ENCODE data around the gene DCDC2B.

The DCDC2B gene

DNA sequence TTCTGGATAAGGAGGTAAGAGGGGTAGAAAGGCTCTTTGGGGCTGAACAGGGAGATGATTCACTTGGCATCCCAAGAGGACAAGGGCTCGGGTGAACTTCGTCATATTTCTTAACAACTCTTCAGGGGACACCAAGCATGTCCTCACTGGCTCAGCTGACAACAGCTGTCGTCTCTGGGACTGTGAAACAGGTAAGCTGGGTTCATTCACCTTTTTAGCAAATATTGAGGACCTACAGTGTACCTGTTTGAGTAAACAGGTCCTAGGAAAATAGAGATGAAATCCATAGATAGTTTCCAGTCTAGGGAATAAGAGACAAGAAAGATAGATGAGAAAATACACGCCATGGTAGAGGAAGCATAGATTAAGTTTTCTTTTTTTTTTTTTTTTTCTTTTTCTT, 15.4 kb downstream of the DCDC2B start:
- no peak for DNase-seq (ENCODE audit: low read depth)

DNA sequence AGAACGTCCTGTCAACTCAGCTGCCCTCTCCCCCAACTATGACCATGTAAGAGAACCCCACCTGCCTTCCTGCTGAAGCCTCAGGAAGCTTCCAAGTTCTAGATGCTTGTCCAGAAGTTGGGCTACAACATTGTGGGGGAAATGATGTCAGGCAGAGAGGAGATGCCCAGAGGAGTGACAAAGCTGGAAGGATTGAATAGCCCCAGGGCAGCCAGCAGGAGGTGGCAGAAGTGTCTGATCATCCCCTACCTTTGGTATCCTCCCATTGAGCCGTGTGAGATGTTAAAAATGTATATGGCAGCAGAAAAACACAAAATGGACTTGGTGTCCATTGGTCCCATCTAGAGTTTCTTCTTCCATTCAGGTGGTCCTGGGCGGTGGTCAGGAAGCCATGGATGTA, 19.9 kb downstream of the DCDC2B start:
- no peak for DNase-seq (ENCODE audit: low read depth)

DNA sequence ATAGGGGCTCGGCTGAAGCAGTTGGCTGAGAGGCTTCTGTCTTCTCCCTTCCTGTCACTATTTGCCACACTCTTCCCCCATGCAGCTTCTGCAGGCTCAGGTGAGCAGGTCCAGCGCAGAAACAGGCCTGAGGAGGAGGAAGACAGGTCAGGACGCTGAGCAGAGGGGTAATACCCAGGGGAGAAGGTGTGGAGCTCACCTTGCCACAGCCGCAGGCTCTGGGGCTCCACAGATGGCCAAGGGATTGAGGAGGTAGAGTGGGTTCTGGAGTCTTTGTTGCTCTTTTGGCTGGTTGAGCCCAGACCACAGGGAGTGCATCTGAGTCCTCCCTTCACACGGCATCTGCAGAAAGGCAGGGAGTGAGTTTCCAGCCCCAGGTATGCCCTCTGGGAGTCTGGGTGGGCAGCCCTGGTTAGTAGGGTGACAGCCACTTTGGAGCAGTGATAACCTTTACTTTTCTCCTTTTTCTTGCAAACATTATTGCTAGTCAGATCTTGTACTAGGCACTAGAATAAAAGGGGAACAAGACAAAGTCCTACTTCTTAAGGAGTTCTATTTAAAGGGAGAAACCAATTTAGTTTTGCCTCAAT, 23.0 kb downstream of the DCDC2B start:
- DNase-seq (ENCODE audit: low read depth) = no peak

- DNase-seq (ENCODE audit: low read depth) = no peak
Measured at GRCh38 chr1:32232558-32233304, 23.8 kb downstream of the DCDC2B start.

DNA sequence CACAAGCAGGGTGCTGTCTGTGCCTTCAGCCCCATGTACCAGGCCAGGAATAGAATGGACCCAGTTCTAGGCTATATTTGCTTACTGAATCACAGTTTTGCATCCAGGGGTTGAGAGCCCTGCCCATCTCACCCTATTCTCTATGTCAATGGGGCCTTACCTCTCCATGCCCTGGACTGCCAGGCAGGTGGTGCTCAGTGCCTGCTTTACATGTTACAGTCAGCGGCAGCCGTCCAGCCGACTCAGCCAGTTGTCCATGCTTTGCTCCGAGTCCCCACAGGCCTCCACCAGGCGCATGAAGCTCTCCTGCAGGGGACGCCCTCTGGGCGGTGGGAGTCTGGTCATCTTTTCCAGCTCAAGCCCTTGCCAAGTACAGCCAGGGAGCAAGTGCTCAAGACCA, 25.9 kb downstream of the DCDC2B start:
- DNase-seq (ENCODE audit: low read depth) = no peak

GRCh38 chr1:32239337-32239736, 30.4 kb downstream of the DCDC2B start:
- no peak for DNase-seq (ENCODE audit: low read depth)

DNA sequence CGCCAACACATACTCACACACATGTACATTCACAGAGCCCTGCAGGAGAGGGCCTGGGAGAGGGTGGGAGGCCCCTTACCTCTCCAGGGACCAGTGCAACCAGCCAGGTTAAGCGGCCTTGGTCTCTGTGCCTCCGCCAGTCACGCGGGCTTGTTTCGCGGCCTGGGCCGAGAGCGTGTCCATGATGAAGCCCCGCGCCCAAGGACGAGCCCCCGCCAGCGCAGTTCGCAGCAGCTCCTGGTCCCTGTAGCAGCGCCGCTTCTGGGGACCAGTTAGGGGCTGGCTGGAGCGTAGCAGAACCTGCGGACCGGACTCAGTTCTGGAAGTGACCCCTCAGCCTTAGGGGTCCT, 30.9 kb downstream of the DCDC2B start:
- DNase-seq (ENCODE audit: low read depth) = no peak

GRCh38 chr1:32240140-32240951, 31.5 kb downstream of the DCDC2B start:
- no peak for DNase-seq (ENCODE audit: low read depth)

DNA sequence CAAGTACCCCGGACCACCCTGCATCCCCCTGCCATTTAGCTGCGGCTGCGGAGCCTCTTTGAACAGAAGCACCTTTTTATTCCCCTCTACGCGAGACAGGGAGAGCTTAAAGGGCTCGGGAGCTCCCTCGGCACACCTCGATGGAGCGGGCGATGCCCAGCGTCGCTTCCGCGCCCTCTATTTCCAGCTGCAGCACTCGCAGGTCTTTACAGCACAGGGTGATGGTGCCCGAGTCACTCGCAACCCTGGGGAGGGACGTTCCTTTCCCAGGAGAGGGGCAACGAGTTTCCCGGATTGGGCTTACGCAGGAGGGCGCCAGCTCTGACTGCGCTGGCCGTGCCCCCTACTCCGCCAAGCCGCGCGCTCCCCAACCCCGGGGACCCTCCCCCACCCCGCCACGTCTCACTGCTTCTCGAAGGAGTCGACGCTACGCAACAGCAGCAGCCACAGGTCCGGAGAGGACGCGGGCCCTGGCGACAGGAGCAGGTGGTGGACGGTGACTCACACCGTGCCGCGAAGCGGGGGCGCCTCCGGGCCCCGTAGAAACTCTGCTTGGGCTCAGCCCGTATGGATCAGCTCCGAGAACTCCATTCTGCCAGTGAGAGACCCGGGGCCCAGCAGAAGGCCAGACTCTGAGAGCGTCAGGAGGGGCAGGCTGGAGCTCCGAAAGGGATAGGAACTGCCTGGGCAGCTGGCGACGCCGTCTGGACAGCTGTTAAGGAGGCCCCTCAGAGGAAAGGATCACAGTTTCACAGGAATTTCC, 32.3 kb downstream of the DCDC2B start:
- no peak for DNase-seq (ENCODE audit: low read depth)

DNA sequence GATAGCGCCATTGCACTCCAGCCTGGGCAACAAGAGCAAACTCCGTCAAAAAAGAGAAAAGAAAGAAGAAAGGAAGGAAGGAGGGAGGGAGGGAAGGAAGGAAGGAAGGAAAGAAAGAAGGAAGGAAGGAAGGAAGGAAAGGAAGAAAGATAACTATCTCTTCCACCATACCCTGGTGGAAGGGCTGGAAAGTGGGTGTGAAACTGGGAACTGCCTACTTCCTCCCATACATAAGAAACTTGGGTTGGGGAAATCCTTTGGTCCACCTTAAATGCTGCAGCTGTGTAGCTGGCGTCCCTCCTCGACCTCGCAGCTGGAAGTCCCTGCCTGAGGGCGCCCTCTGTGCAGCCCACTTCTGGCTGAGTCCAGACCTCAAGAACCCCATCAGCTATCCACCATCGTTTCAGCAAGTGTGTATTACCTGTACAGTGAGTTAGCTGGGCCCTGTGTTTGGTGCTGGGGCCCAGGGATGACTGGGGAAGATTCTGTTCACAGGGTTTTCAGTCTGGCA, 33.5 kb downstream of the DCDC2B start:
- no peak for DNase-seq (ENCODE audit: low read depth)

GRCh38 chr1:32246888-32247273, 38.0 kb downstream of the DCDC2B start, which contains the start of gene FAM167B:
Gene FAM167B, plus strand, starts transcription at chr1:32247222. Its CDS starts 200 bp downstream, at chr1:32247422.
- DNase-seq (ENCODE audit: low read depth) = no peak

GRCh38 chr1:32247452-32247851, 38.6 kb downstream of the DCDC2B start:
- DNase-seq (ENCODE audit: low read depth) = no peak

DNA sequence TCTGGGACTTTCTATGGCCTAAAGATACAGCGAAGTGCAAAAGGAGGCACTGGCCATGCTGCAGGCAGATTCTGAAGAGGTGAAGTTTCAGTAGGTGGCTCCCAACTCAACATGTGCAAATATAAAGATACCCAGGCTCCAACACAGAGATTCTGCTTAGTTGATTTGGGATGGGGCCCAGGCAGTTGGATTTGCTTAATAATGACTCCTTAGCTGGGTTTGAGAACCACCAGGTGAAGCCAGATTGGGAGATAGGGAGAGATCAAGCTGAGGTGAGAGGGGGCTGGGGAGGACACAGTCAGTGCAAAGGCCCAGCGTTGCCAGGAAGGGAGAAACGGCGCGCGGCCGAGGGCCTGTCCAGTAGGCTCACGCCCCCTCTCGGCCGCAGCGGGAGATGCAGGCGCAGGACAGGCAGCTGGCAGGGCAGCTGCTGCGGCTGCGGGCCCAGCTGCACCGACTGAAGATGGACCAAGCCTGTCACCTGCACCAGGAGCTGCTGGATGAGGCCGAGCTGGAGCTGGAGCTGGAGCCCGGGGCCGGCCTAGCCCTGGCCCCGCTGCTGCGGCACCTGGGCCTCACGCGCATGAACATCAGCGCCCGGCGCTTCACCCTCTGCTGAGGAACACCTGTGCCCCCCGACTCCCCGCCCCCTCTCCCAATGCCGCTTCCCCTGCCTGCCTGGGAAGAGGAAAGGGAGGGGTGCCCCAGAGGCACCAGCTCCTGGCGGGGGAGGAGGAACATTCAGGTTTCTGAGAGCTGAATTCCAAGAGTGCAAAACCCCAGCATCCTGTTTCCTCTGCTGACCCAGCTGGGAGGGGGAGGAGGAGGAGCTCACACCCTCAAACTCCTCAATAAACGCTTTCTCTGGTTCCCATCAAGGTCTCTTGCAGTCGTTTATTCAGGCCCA, 39.3 kb downstream of the DCDC2B start:
- peak; percentile 66 for DNase-seq (ENCODE audit: low read depth)

- DNase-seq (ENCODE audit: low read depth) = no peak
Measured at GRCh38 chr1:32249831-32250525, 41.1 kb downstream of the DCDC2B start.

GRCh38 chr1:32250893-32251716, 42.2 kb downstream of the DCDC2B start, which contains the start of gene LCK:
Gene LCK, plus strand, starts transcription at chr1:32251265. Its CDS starts 23,065 bp downstream, at chr1:32274330.
- DNase-seq (ENCODE audit: low read depth) = peak; percentile 43

GRCh38 chr1:32255072-32256071, 46.5 kb downstream of the DCDC2B start:
- no peak for DNase-seq (ENCODE audit: low read depth)

- DNase-seq (ENCODE audit: low read depth) = no peak
Measured at GRCh38 chr1:32256473-32257226, 47.8 kb downstream of the DCDC2B start.

DNA sequence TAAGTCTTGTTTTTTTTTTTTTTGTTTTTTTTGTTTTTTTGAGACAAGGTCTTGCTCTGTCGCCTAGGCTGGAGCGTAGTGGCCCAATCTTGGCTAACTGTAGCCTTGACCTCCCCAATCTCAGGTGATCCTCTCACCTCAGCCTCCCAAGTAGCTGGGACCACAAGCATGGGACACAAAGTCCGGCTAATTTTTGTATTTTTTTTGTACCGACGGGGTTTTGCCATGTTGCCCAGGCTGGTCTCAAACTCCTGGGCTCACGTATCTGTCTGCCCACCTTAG, 48.3 kb downstream of the DCDC2B start:
- no peak for DNase-seq (ENCODE audit: low read depth)

All from stimulated activated CD8-positive, alpha-beta memory T cell treated with anti-CD3 and anti-CD28 coated beads, Interleukin-15, amount 100 ng/mL, for 24 hours (primary cell).